H9 (cell line): ENCODE results near the gene BRD1. TPM values are rescaled to one million over a fixed set of nuclear protein-coding genes. Genes with fewer than 3 reads are reported as not detected.
A peak's percentile ranks its signal among the peaks of the same experiment; 100 is the strongest.

Source experiments
- DNase-seq: peaks from one replicate; pipeline ENCODE4 v3.0.0-alpha.2; 2017
- H2AFZ ChIP-seq: one replicate; pipeline ENCODE4 v1.6.1; 2013; ENCODE audit warnings: mild to moderate bottlenecking, low read length, control low read depth, moderate library complexity
- H2AK5ac ChIP-seq: 2 replicates; pipeline ENCODE4 v1.6.1; 2013; ENCODE audit warnings: low read length, control low read depth, mixed read lengths; ENCODE audit not compliant: insufficient read length
- H2BK120ac ChIP-seq: one replicate; pipeline ENCODE4 v1.6.1; 2013; ENCODE audit warnings: low read depth, mild to moderate bottlenecking, low read length, control low read depth, inconsistent platforms; ENCODE audit not compliant: poor library complexity, severe bottlenecking
- H2BK12ac ChIP-seq: 2 replicates; pipeline ENCODE4 v1.6.1; 2013; ENCODE audit warnings: low read length, control low read depth, mixed read lengths, low read depth; ENCODE audit not compliant: insufficient read length
- H2BK15ac ChIP-seq: 2 replicates; pipeline ENCODE4 v1.6.1; 2013; ENCODE audit warnings: low read depth, low read length, control low read depth
- H2BK20ac ChIP-seq: one replicate; pipeline ENCODE4 v1.6.1; 2013; ENCODE audit warnings: low read depth, mild to moderate bottlenecking, low read length, control low read depth, inconsistent platforms; ENCODE audit not compliant: poor library complexity, severe bottlenecking
- H2BK5ac ChIP-seq: 2 replicates; pipeline ENCODE4 v1.6.1; 2013; ENCODE audit warnings: low read length, control low read depth, mixed read lengths; ENCODE audit not compliant: insufficient read length
- H3K14ac ChIP-seq: 2 replicates; pipeline ENCODE4 v1.6.1; 2013; ENCODE audit warnings: low read length, control low read depth; ENCODE audit not compliant: insufficient read depth
- H3K18ac ChIP-seq: 2 replicates; pipeline ENCODE4 v1.6.1; 2013; ENCODE audit warnings: low read depth, mild to moderate bottlenecking, mixed read lengths, low read length, control low read depth; ENCODE audit not compliant: insufficient read length
- H3K23ac ChIP-seq: 2 replicates; pipeline ENCODE4 v1.6.1; 2013; ENCODE audit warnings: low read length, control low read depth, mixed read lengths, low read depth; ENCODE audit not compliant: insufficient read length
- H3K23me2 ChIP-seq: 2 replicates; pipeline ENCODE4 v1.6.1; 2013; ENCODE audit warnings: low read depth, mild to moderate bottlenecking, mixed read lengths, low read length, control low read depth; ENCODE audit not compliant: insufficient read length, poor library complexity, severe bottlenecking
- H3K27ac ChIP-seq: 2 replicates; pipeline ENCODE4 v1.5.1; 2013; ENCODE audit warnings: low read length, control low read depth, mixed read lengths, low read depth; ENCODE audit not compliant: insufficient read length
- H3K27me3 ChIP-seq: 2 replicates; pipeline ENCODE4 v1.6.1; 2013; ENCODE audit warnings: low read length, control low read depth, inconsistent platforms; ENCODE audit not compliant: insufficient read depth
- H3K4ac ChIP-seq: 2 replicates; pipeline ENCODE4 v1.6.1; 2013; ENCODE audit warnings: low read depth, mild to moderate bottlenecking, control low read depth, inconsistent platforms, low read length, moderate library complexity
- H3K4me1 ChIP-seq: 2 replicates; pipeline ENCODE4 v1.6.1; 2013; ENCODE audit warnings: low read length, control low read depth, inconsistent platforms; ENCODE audit not compliant: insufficient read depth
- H3K4me2 ChIP-seq: 2 replicates; pipeline ENCODE4 v1.6.1; 2013; ENCODE audit warnings: low read length, control low read depth, mixed read lengths; ENCODE audit not compliant: insufficient read length, insufficient read depth
- H3K56ac ChIP-seq: 2 replicates; pipeline ENCODE4 v1.6.1; 2013; ENCODE audit warnings: low read depth, mild to moderate bottlenecking, mixed read lengths, low read length, control low read depth; ENCODE audit not compliant: insufficient read length
- H3K79me1 ChIP-seq: 2 replicates; pipeline ENCODE4 v1.6.1; 2013; ENCODE audit warnings: low read depth, mild to moderate bottlenecking, moderate library complexity, low read length, control low read depth, inconsistent platforms; ENCODE audit not compliant: insufficient read depth, poor library complexity, severe bottlenecking
- H3K79me2 ChIP-seq: 2 replicates; pipeline ENCODE4 v1.6.1; 2013; ENCODE audit warnings: low read length, control low read depth, inconsistent platforms; ENCODE audit not compliant: insufficient read depth
- H3K9ac ChIP-seq: 2 replicates; pipeline ENCODE4 v1.6.1; 2013; ENCODE audit warnings: low read length, control low read depth, mixed read lengths; ENCODE audit not compliant: insufficient read length; ENCODE audit errors: extremely low read depth
- H3K9me3 ChIP-seq: one replicate; pipeline ENCODE4 v1.6.1; 2013; ENCODE audit warnings: low read depth, low read length, inconsistent platforms; ENCODE audit not compliant: control insufficient read depth
- H3T11ph ChIP-seq: one replicate; pipeline ENCODE4 v1.6.1; 2013; ENCODE audit warnings: mild to moderate bottlenecking, low read length, control low read depth, inconsistent platforms
- H4K20me1 ChIP-seq: one replicate; pipeline ENCODE4 v1.6.1; 2013; ENCODE audit not compliant: control insufficient read depth, insufficient read length, insufficient read depth
- H4K5ac ChIP-seq: 2 replicates; pipeline ENCODE4 v1.6.1; 2013; ENCODE audit warnings: low read depth, mild to moderate bottlenecking, mixed read lengths, low read length, control low read depth; ENCODE audit not compliant: insufficient read length
- H4K8ac ChIP-seq: replicated peaks from 2 replicates; pipeline ENCODE4 v1.6.1; 2013; ENCODE audit warnings: low read length, control low read depth, mixed read lengths, low read depth; ENCODE audit not compliant: insufficient read length
- H4K91ac ChIP-seq: 2 replicates; pipeline ENCODE4 v1.6.1; 2013; ENCODE audit warnings: low read depth, mild to moderate bottlenecking, moderate library complexity, mixed read lengths, low read length, control low read depth; ENCODE audit not compliant: insufficient read length
- H3K27ac Mint-ChIP-seq, 3 experiments: 2 replicates in 2 of 3; 3 replicates in 1 of 3; pipeline ENCODE4 v1.8.0; 2020 to 2021; ENCODE audit warnings: mixed read lengths in 3 of 3, mild to moderate bottlenecking in 1 of 3, moderate library complexity in 1 of 3
- H3K27me3 Mint-ChIP-seq: 2 replicates; pipeline ENCODE4 v1.8.0; 2021; ENCODE audit warnings: low read depth, mild to moderate bottlenecking, moderate library complexity, mixed read lengths
- H3K36me3 Mint-ChIP-seq, 3 experiments: 2 replicates in 2 of 3; 3 replicates in 1 of 3; pipeline ENCODE4 v1.8.0; 2020 to 2021; ENCODE audit warnings: low read depth in 3 of 3, mixed read lengths in 3 of 3; ENCODE audit not compliant: insufficient read depth in 1 of 3
- H3K4me1 Mint-ChIP-seq, 2 experiments: 2 replicates each; pipeline ENCODE4 v1.8.0; 2020; ENCODE audit warnings: mixed read lengths in 2 of 2
- H3K4me3 Mint-ChIP-seq, 2 experiments: 2 replicates in 1 of 2; 3 replicates in 1 of 2; pipeline ENCODE4 v1.8.0; 2020 to 2021; ENCODE audit warnings: mild to moderate bottlenecking in 2 of 2, mixed read lengths in 2 of 2, moderate library complexity in 1 of 2
- H3K9me3 Mint-ChIP-seq, 2 experiments: 2 replicates in 1 of 2; 3 replicates in 1 of 2; pipeline ENCODE4 v1.8.0; 2020; ENCODE audit warnings: mild to moderate bottlenecking in 2 of 2, mixed read lengths in 2 of 2, moderate library complexity in 1 of 2
- WGBS: extraction: QIAGEN DNeasy Blood & Tissue Kit; methylation state at CpG from one replicate; pipeline ENCODE4 v1.1.7; 2013; ENCODE audit warnings: missing lambda C conversion rate, low lambda C conversion rate, mixed read lengths; ENCODE audit not compliant: insufficient read length; ENCODE audit errors: extremely low coverage; 5-methylcytosine and 5-hydroxymethylcytosine counted together
- total RNA-seq: library from RNA; stranded (reverse); gene quantifications from 2 replicates; pipeline ENCODE4 v1.2.1, GENCODE V29; 2021
- TF ChIP-seq, protein P1 (sequence below): fragments of 200-600 bp; sonication (generic); conservative IDR thresholded peaks from 3 replicates; pipeline ENCODE4 v1.8.0; 2021; ENCODE audit warnings: antibody characterized with exemption, mild to moderate bottlenecking

BRD1 gene
- total RNA-seq, 1 experiment from 2014 or later, result 51.3 TPM

DNA sequence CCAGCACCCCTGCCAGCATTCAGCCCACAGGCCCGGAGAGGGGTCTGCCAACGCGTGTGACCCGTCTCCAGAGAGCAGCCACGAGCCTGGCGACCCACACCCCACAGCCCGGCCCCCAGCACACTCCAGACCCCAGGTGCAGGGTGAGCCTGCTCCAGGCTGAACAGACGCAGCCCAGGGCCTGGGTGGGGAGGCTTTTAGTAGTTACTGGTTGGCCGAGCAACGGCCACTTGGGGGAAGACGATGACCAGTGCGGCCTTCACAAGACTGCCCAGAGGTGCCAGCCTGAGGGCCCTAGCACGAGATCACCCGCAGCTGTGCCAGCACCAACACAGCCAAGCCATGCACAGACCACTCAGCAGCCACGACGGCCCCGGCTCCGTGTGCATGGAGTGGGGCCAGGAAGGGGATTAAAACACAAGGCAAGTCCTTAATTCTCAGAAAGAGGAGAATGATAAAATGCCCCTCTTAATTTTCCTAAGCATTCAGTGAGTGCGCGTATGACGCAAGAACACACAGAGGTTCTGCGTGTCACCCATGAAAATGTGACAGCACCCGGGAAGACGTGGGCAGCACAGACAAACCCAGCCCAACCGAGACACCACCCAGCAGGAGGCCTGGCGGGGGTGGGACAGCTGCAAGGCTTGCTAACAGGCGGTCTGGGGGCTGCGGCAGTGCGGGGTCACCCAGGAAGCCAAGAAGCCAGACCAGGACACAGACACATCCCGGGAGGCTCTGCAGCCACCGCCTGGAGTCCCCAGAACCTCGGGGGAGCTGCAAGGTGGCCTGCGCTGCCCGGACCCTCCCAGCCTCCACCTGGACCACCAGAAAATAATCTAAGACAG, 47.6 kb downstream of the BRD1 start:
- Histone ChIP-seq H4K8ac (no peak overlapping the region), H3K27me3 (no peaks in the 10 kb centered on the region), H3K4me1 (no peaks in the 10 kb centered on the region), H3K14ac (no peak overlapping the region; the same call in 1 of the 2 replicates), H3K27ac (no peak overlapping the region), H2BK120ac (no peak overlapping the region), H2BK20ac (no peak overlapping the region), H3K79me2 (peaks cover 4% of the 10 kb centered on the region; the same call in 1 of the 2 replicates), H3K18ac (no peak overlapping the region), H4K5ac (no peak overlapping the region), H3K4me2 (no peak overlapping the region), H2BK15ac (no peak overlapping the region), H2BK5ac (no peak overlapping the region), H3K79me1 (no peaks in the 10 kb centered on the region), H3K23me2 (no peaks in the 10 kb centered on the region), H3K9me3 (no peaks in the 10 kb centered on the region), H3K56ac (no peak overlapping the region), H2AFZ (no peak overlapping the region), H2BK12ac (no peak overlapping the region), H2AK5ac (no peak overlapping the region), H3T11ph (no peak overlapping the region), H3K9ac (no peak overlapping the region), H4K20me1 (no peaks in the 10 kb centered on the region), H4K91ac (no peak overlapping the region), H3K23ac (no peak overlapping the region), H3K4ac (no peak overlapping the region)
- H3K27me3 Mint-ChIP-seq, result no peaks in the 10 kb centered on the region
- TF ChIP-seq, protein P1, sequence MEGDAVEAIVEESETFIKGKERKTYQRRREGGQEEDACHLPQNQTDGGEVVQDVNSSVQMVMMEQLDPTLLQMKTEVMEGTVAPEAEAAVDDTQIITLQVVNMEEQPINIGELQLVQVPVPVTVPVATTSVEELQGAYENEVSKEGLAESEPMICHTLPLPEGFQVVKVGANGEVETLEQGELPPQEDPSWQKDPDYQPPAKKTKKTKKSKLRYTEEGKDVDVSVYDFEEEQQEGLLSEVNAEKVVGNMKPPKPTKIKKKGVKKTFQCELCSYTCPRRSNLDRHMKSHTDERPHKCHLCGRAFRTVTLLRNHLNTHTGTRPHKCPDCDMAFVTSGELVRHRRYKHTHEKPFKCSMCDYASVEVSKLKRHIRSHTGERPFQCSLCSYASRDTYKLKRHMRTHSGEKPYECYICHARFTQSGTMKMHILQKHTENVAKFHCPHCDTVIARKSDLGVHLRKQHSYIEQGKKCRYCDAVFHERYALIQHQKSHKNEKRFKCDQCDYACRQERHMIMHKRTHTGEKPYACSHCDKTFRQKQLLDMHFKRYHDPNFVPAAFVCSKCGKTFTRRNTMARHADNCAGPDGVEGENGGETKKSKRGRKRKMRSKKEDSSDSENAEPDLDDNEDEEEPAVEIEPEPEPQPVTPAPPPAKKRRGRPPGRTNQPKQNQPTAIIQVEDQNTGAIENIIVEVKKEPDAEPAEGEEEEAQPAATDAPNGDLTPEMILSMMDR, result no peak
- H3K9me3 Mint-ChIP-seq, result no peaks in the 10 kb centered on the region
- H3K4me3 Mint-ChIP-seq, result no peak overlapping the region
- H3K4me1 Mint-ChIP-seq, result peaks cover 6% of the 10 kb centered on the region in 2 experiments; a peak in 3 of 4 replicates
- H3K27ac Mint-ChIP-seq, result peak overlapping the region in 1 of 3 experiments; percentile 85; a peak in 2 of 7 replicates
- DNase-seq, result no peak
- H3K36me3 Mint-ChIP-seq, result peaks cover 10 to 64% (median 54%) of the 10 kb centered on the region in 3 experiments; a peak in 6 of 7 replicates
- no CpG with 5 or more reads among the region's 34 CpGs for WGBS
